Measurements from ENCODE around the gene AGPAT4.

AGPAT4 gene

DNA sequence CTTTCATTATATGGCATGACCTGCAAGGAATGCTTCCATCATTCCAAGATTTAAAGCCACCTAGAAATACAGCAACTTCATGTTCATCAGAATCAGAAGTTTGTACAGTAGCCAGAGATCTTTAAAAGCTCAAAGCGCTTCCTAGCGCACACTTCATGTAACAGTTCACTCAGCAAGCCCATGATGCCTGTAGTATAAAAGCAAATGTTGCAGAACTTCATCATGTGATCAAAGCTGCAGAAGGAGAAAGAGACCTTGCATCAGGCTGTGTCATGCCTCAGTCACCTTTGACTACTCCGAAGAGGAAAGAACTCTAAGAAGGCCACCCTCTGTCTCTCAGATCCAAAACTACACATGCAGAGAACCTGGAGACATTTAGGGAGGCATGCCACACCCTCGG, 78.5 kb downstream of the AGPAT4 start:
- TF ChIP-seq, protein P1, sequence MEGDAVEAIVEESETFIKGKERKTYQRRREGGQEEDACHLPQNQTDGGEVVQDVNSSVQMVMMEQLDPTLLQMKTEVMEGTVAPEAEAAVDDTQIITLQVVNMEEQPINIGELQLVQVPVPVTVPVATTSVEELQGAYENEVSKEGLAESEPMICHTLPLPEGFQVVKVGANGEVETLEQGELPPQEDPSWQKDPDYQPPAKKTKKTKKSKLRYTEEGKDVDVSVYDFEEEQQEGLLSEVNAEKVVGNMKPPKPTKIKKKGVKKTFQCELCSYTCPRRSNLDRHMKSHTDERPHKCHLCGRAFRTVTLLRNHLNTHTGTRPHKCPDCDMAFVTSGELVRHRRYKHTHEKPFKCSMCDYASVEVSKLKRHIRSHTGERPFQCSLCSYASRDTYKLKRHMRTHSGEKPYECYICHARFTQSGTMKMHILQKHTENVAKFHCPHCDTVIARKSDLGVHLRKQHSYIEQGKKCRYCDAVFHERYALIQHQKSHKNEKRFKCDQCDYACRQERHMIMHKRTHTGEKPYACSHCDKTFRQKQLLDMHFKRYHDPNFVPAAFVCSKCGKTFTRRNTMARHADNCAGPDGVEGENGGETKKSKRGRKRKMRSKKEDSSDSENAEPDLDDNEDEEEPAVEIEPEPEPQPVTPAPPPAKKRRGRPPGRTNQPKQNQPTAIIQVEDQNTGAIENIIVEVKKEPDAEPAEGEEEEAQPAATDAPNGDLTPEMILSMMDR (IDR thresholded peaks at IDR 0.05; ENCODE audit: control insufficient read depth, extremely low read depth, insufficient read depth) = no peak
- no peak for DNase-seq (ENCODE audit: low read depth)
- H3K4me3 ChIP-seq (ENCODE audit: low read depth, low read length) = no peak overlapping the region

DNA sequence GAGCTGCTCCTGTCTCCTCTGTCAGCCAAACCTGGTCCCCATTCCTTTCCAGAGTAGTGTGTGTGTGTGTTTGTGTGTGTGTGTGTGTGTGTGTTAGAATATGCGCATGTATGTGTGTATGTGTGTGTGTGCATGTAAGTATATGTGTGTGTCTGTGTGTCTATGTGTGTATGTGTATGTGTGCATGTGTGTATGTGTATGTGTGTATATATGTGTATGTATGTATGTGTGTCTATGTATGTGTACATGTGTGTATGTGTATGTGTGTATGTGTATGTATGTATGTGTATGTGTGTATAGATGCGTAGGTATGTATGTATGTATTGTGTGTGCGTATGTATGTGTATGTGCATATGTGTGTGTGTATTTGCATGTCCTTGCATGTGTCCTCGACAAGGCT, 79.5 kb downstream of the AGPAT4 start:
- H3K4me3 ChIP-seq (ENCODE audit: low read depth, low read length) = no peak overlapping the region
- DNase-seq (ENCODE audit: low read depth) = no peak
- TF ChIP-seq, protein P1 (IDR thresholded peaks at IDR 0.05; ENCODE audit: control insufficient read depth, extremely low read depth, insufficient read depth) = no peak

DNA sequence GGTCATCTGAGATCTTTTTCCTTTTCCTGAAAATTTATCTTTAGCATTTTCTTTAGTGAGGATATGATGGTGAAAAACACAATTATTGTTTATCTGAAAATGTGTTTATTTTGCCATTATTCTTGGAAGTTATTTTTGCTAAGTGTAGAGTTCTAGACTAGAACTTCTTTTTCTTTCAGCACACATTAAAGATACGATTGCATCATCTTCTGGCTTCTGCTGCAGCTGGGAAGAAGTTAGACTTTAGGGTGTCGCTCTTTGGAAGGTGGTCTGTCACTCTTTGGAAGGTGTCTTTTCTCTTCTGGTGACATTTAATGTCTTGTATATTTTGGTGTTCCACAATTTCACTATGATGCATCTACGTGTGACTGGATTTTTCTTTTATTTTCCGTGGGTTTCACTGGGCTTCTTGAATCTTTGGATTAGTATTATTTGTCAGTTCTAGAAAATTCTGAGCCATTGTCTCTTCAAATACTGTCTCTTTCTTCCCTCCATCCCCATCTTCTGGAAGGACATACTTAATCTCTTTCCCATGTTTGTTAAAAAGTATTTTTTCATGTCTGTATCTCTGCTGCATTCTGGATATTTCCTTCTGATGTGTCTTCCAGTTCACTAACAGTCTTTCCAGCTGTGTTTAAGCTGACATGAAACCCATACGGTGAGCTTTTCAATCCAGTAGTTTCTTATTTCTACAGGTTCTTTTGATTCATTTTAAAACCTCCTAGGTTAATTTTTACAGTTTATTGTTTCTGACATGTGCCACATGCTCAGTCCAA, 81.0 kb downstream of the AGPAT4 start:
- DNase-seq (ENCODE audit: low read depth) = no peak
- TF ChIP-seq, protein P1 (IDR thresholded peaks at IDR 0.05; ENCODE audit: control insufficient read depth, extremely low read depth, insufficient read depth) = no peak
- no peak overlapping the region for H3K4me3 ChIP-seq (ENCODE audit: low read depth, low read length)

DNA sequence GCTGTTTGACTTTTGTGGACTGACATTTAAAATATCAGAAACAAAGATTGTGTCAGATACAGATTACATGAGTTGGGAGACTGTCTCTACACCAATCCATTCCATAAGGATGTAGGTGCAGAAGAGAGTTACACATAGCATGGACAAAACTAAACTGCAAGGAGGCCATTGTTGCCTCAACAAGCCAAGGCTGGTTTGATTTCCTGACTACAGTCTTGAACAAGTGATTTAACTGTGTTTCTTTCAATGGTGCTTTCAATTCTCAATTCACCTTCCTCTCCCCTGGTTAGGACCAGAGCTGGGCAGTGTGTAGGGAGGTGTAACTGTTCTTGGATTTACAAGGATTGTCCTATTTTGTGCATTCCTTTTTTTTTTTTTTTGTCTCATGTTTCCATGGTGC, 82.2 kb downstream of the AGPAT4 start:
- H3K4me3 ChIP-seq (ENCODE audit: low read depth, low read length) = no peak overlapping the region
- no peak for DNase-seq (ENCODE audit: low read depth)
- TF ChIP-seq, protein P1 (IDR thresholded peaks at IDR 0.05; ENCODE audit: control insufficient read depth, extremely low read depth, insufficient read depth) = no peak

DNA sequence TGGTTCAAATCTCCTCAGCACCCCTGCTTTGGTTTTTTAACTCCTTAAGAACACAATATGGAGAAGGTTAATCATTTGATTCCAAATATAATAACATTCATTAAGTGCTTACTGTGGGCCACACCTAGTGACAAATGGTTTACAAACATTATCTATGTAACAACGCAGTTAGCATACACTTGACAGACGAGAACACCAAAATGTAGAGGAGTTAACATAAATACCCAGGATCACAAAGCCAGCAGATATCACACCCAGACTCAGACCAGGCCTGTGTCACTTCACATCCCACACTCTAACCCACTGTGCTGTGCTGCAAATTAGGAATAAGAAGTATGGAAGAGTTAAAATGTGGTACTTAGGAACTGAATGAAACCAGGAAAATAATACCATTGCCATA, 82.9 kb downstream of the AGPAT4 start:
- H3K4me3 ChIP-seq (ENCODE audit: low read depth, low read length) = no peak overlapping the region
- no peak for DNase-seq (ENCODE audit: low read depth)
- TF ChIP-seq, protein P1 (IDR thresholded peaks at IDR 0.05; ENCODE audit: control insufficient read depth, extremely low read depth, insufficient read depth) = no peak

DNA sequence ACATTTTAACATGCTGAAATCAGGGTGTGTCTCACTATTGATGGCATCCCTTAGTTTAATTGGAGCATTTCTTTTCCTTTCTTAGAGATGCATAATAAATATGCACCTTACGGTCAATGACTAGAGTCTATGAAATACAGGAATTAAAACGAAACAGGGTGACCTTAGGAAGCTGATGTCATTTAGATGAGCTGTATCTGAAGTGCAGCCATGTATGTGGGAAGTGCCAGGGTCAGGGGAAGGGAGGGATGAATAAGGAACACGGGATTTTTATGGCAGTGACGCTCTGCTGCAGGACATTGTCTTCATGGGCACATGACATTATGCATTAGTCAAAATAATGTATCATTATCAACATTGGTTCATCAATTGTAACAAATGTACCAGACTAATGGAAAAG, 84.0 kb downstream of the AGPAT4 start:
- TF ChIP-seq, protein P1 (IDR thresholded peaks at IDR 0.05; ENCODE audit: control insufficient read depth, extremely low read depth, insufficient read depth) = no peak
- DNase-seq (ENCODE audit: low read depth) = no peak
- no peak overlapping the region for H3K4me3 ChIP-seq (ENCODE audit: low read depth, low read length)
